Measurements from ENCODE around the gene TBKBP1. TPM values are rescaled to one million over a fixed set of nuclear protein-coding genes. Genes with fewer than 3 reads are reported as not detected.

TBKBP1 gene
- polyA plus RNA-seq, 3 donors: 0.22 to 7.7 (median 0.45) TPM

GRCh38 chr17:47726796-47727703 is 33.1 kb downstream of the TBKBP1 start:
- no peak for TF ChIP-seq CTCF (IDR thresholded peaks at IDR 0.05)
- H3K4me2 ChIP-seq (replicated peaks; ENCODE audit: extremely low read depth, low read length, poor library complexity, severe bottlenecking): no peak overlapping the region
- H3K27me3 ChIP-seq (ENCODE audit: control insufficient read depth in 2 of 2, insufficient read depth in 2 of 2, low read length in 2 of 2): peaks cover 6 to 32% of the 10 kb centered on the region in 2 donors
- no peak overlapping the region for H3K27ac ChIP-seq (ENCODE audit: low read depth in 1 of 2, low read length in 2 of 2)
- no peaks in the 10 kb centered on the region for H3K4me1 ChIP-seq (ENCODE audit: control insufficient read depth in 1 of 2, insufficient read depth in 2 of 2, low read length in 2 of 2)
- Mint-ChIP-seq H3K27me3 (ENCODE audit: low read depth in 3 of 3) (peaks cover 37 to 61% (median 39%) of the 10 kb centered on the region in 3 donors), H3K36me3 (no peaks in the 10 kb centered on the region), H3K4me3 (no peak overlapping the region), H3K4me1 (no peaks in the 10 kb centered on the region), H3K27ac (peak overlapping the region in 1 of 7 donors; percentile 10), H3K9me3 (peaks cover 0 to 2% (median 0%) of the 10 kb centered on the region in 7 donors)
- intact Hi-C loops (cut with micrococcal nuclease): no loop called here
- H3K79me2 ChIP-seq (ENCODE audit: insufficient read depth, low read length): no peaks in the 10 kb centered on the region
- H4K20me1 ChIP-seq (ENCODE audit: insufficient read depth, low read length): no peaks in the 10 kb centered on the region
- H3K9me3 ChIP-seq (replicated peaks in 1 of 2; ENCODE audit: control insufficient read depth in 1 of 2, insufficient read depth in 1 of 2, low read length in 2 of 2): no peaks in the 10 kb centered on the region
- no peak overlapping the region for H2AFZ ChIP-seq (ENCODE audit: insufficient read depth, low read depth, low read length, poor library complexity, severe bottlenecking)
- no peak for DNase-seq
- H3K36me3 ChIP-seq (replicated peaks in 1 of 2; ENCODE audit: control insufficient read depth in 1 of 2, insufficient read depth in 2 of 2, low read length in 2 of 2): no peaks in the 10 kb centered on the region
- H3K4me3 ChIP-seq (replicated peaks in 1 of 3; ENCODE audit: low read depth in 2 of 3, low read length in 3 of 3): no peak overlapping the region
- WGBS (ENCODE audit: insufficient coverage): 95% methylated on average over 10 of the region's 12 CpGs
- no peak overlapping the region for H3K9ac ChIP-seq (ENCODE audit: insufficient read depth, low read length, poor library complexity, severe bottlenecking)

GRCh38 chr17:47727704-47728036 is 33.7 kb downstream of the TBKBP1 start:
- Mint-ChIP-seq H3K36me3 (no peaks in the 10 kb centered on the region), H3K9me3 (peaks cover 0 to 5% (median 0%) of the 10 kb centered on the region in 7 donors), H3K27me3 (ENCODE audit: low read depth in 3 of 3) (peaks cover 37 to 62% (median 40%) of the 10 kb centered on the region in 3 donors), H3K27ac (no peak overlapping the region), H3K4me3 (no peak overlapping the region), H3K4me1 (peaks cover 2% of the 10 kb centered on the region)
- no peak overlapping the region for H2AFZ ChIP-seq (ENCODE audit: insufficient read depth, low read depth, low read length, poor library complexity, severe bottlenecking)
- no peak overlapping the region for H3K4me3 ChIP-seq (replicated peaks in 1 of 3; ENCODE audit: low read depth in 2 of 3, low read length in 3 of 3)
- H3K9ac ChIP-seq (ENCODE audit: insufficient read depth, low read length, poor library complexity, severe bottlenecking): no peak overlapping the region
- no peak for DNase-seq
- no peak for TF ChIP-seq CTCF (IDR thresholded peaks at IDR 0.05)
- no peaks in the 10 kb centered on the region for H3K36me3 ChIP-seq (replicated peaks in 1 of 2; ENCODE audit: control insufficient read depth in 1 of 2, insufficient read depth in 2 of 2, low read length in 2 of 2)
- intact Hi-C loops (cut with micrococcal nuclease): no loop called here
- no peaks in the 10 kb centered on the region for H4K20me1 ChIP-seq (ENCODE audit: insufficient read depth, low read length)
- H3K9me3 ChIP-seq (replicated peaks in 1 of 2; ENCODE audit: control insufficient read depth in 1 of 2, insufficient read depth in 1 of 2, low read length in 2 of 2): no peaks in the 10 kb centered on the region
- H3K4me2 ChIP-seq (replicated peaks; ENCODE audit: extremely low read depth, low read length, poor library complexity, severe bottlenecking): no peak overlapping the region
- H3K27me3 ChIP-seq (ENCODE audit: control insufficient read depth in 2 of 2, insufficient read depth in 2 of 2, low read length in 2 of 2): peaks cover 10 to 33% of the 10 kb centered on the region in 2 donors
- H3K79me2 ChIP-seq (ENCODE audit: insufficient read depth, low read length): no peaks in the 10 kb centered on the region
- 93% methylated on average over 5 of the region's 9 CpGs for whole genome bisulfite sequencing (ENCODE audit: insufficient coverage)
- no peaks in the 10 kb centered on the region for H3K4me1 ChIP-seq (ENCODE audit: control insufficient read depth in 1 of 2, insufficient read depth in 2 of 2, low read length in 2 of 2)
- H3K27ac ChIP-seq (ENCODE audit: low read depth in 1 of 2, low read length in 2 of 2): no peak overlapping the region
